Calu3 (cell line): ENCODE data around the gene DAPK2. TPM values are rescaled to one million over a fixed set of nuclear protein-coding genes. Genes with fewer than 3 reads are reported as not detected.
A peak's percentile ranks its signal among the peaks of the same experiment; 100 is the strongest.

Source experiments
- Bru-seq: library from RNA; stranded (reverse); fragments of 400-500 nt; gene quantifications from one replicate; lab custom pipeline; 2021; lab: Mats Ljungman, UMichigan
- BruChase-seq, 2 experiments: library from RNA; stranded (reverse); fragments of 400-500 nt; gene quantifications; one replicate each; lab custom pipeline; 2021; lab: Mats Ljungman, UMichigan
- BruUV-seq: library from RNA; stranded (reverse); fragments of 400-500 nt; replicated peaks from 2 replicates; lab custom pipeline; 2021; lab: Mats Ljungman, UMichigan
- CTCF ChIA-PET: fragments of 300-600 bp; sonication (Branson Sonifier 250); formaldehyde crosslinking; loops from one replicate; lab custom pipeline; 2022; ENCODE audit warnings: antibody characterized with exemption; lab: Charles Lee
- DNase-seq: peaks from one replicate; pipeline ENCODE4 v3.0.0; 2022
- H3K27ac Mint-ChIP-seq: one replicate; pipeline ENCODE4 v1.8.0; 2022; ENCODE audit warnings: mixed read lengths; ENCODE audit not compliant: unreplicated experiment
- H3K27me3 Mint-ChIP-seq: one replicate; pipeline ENCODE4 v1.8.0; 2022; ENCODE audit warnings: mixed read lengths; ENCODE audit not compliant: unreplicated experiment
- H3K36me3 Mint-ChIP-seq: one replicate; pipeline ENCODE4 v1.8.0; 2022; ENCODE audit warnings: mild to moderate bottlenecking, moderate library complexity, mixed read lengths; ENCODE audit not compliant: insufficient read depth, unreplicated experiment
- H3K4me1 Mint-ChIP-seq: one replicate; pipeline ENCODE4 v1.8.0; 2022; ENCODE audit warnings: mild to moderate bottlenecking, low read depth, mixed read lengths; ENCODE audit not compliant: unreplicated experiment
- H3K4me3 Mint-ChIP-seq: one replicate; pipeline ENCODE4 v1.8.0; 2022; ENCODE audit warnings: mild to moderate bottlenecking, low read depth, moderate library complexity, mixed read lengths; ENCODE audit not compliant: unreplicated experiment
- H3K9me3 Mint-ChIP-seq: one replicate; pipeline ENCODE4 v1.8.0; 2022; ENCODE audit warnings: low read depth, mixed read lengths; ENCODE audit not compliant: unreplicated experiment
- intact Hi-C: fragments of 100-400 bp; cut with micrococcal nuclease; formaldehyde crosslinking; loops from one replicate; pipeline ENCODE4 v1.10.0; 2022; ENCODE audit not compliant: unreplicated experiment
- long read RNA-seq: library from polyadenylated mRNA; stranded (forward); transcript quantifications from one replicate; pipeline ENCODE4 v2.0.0, GENCODE V29; 2022
- total RNA-seq: library from RNA; stranded (reverse); gene quantifications from 2 replicates; pipeline ENCODE4 v1.2.3, GENCODE V29; 2022
- TF ChIP-seq, protein P1 (sequence below): fragments of 200-600 bp; IDR thresholded peaks from one replicate; pipeline ENCODE4 v1.8.0; 2022; ENCODE audit warnings: antibody characterized with exemption; ENCODE audit not compliant: unreplicated experiment

Gene DAPK2
- total RNA-seq (1.1 and 1.5 TPM in 2 replicates), Bru-seq, nascent RNA (percentile 25 among the genes with signal in this experiment), BruChase-seq, experiment 1, labeled RNA remaining after a 6-hour chase (percentile 28 among the genes with signal in this experiment), BruChase-seq, experiment 2, labeled RNA remaining after a 2-hour chase (percentile 22 among the genes with signal in this experiment)
- long read RNA-seq, partial matches to known transcripts: 0 of 1 reads
- long read RNA-seq, other reads (novel, unspliced or antisense): 1 of 1 reads

- intact Hi-C loops: loop anchor here (1.0 kb wide), 1 partner anchor 101 kb away; no protein-coding TSS in a partner anchor
- peak; percentile 89 for DNase-seq
- CTCF ChIA-PET: interaction anchor here (0.6 to 3.2 kb wide), 17 partner anchors 8 to 529 kb away, joined by 3 to 39 read pairs (median 4); no protein-coding TSS in a partner anchor
- Mint-ChIP-seq H3K4me3 (peak within 1 kb of the TSS; percentile 59), H3K9me3 (no peaks in the 10 kb centered on the region), H3K4me1 (no peaks in the 10 kb centered on the region), H3K27ac (no peak within 1 kb of the TSS), H3K27me3 (peaks cover 79% of the 10 kb centered on the region), H3K36me3 (no peaks in the 10 kb centered on the region)
- TF ChIP-seq, protein P1, sequence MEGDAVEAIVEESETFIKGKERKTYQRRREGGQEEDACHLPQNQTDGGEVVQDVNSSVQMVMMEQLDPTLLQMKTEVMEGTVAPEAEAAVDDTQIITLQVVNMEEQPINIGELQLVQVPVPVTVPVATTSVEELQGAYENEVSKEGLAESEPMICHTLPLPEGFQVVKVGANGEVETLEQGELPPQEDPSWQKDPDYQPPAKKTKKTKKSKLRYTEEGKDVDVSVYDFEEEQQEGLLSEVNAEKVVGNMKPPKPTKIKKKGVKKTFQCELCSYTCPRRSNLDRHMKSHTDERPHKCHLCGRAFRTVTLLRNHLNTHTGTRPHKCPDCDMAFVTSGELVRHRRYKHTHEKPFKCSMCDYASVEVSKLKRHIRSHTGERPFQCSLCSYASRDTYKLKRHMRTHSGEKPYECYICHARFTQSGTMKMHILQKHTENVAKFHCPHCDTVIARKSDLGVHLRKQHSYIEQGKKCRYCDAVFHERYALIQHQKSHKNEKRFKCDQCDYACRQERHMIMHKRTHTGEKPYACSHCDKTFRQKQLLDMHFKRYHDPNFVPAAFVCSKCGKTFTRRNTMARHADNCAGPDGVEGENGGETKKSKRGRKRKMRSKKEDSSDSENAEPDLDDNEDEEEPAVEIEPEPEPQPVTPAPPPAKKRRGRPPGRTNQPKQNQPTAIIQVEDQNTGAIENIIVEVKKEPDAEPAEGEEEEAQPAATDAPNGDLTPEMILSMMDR: peak; percentile 83
- no TSS peak for BruUV-seq
Measured at GRCh38 chr15:64046421-64047153, at the start of gene DAPK2. TSS of gene DAPK2 (minus strand) at chr15:64046485. CDS start at chr15:64040261, 6,224 bp downstream.

GRCh38 chr15:64095431-64095794 lies 49.1 kb upstream of the DAPK2 start:
- no peaks in the 10 kb centered on the region for H3K27me3 Mint-ChIP-seq
- CTCF ChIA-PET: interaction anchor here (0.6 to 1.5 kb wide), 2 partner anchors 58 to 271 kb away, joined by 3 to 11 read pairs; no protein-coding TSS in a partner anchor
- peaks cover 44% of the 10 kb centered on the region for H3K36me3 Mint-ChIP-seq
- peaks cover 30% of the 10 kb centered on the region for H3K4me1 Mint-ChIP-seq
- H3K9me3 Mint-ChIP-seq: no peaks in the 10 kb centered on the region
- peak overlapping the region; percentile 87 for H3K27ac Mint-ChIP-seq
- TF ChIP-seq, protein P1: no peak
- no TSS peak for BruUV-seq
- H3K4me3 Mint-ChIP-seq: peak overlapping the region; percentile 88
- intact Hi-C loops: loop anchor here (10.0 kb wide), 1 partner anchor 59 kb away; the partner anchor contains the start of gene SNX22
- no peak for DNase-seq

GRCh38 chr15:64093627-64094417 lies 47.5 kb upstream of the DAPK2 start, which contains the start of gene CIAO2A:
TSS of gene CIAO2A (minus strand) at chr15:64093838. CDS start at chr15:64093768, 70 bp downstream.
- no TSS peak for BruUV-seq
- TF ChIP-seq, protein P1: no peak
- peak; percentile 95 for DNase-seq
- intact Hi-C loops: loop anchor here (10.0 kb wide), 1 partner anchor 61 kb away; the partner anchor contains the start of gene SNX22
- Mint-ChIP-seq H3K27me3 (no peaks in the 10 kb centered on the region), H3K4me3 (peak within 1 kb of the TSS; percentile 88), H3K27ac (peak within 1 kb of the TSS; percentile 87), H3K36me3 (peaks cover 48% of the 10 kb centered on the region), H3K9me3 (no peaks in the 10 kb centered on the region), H3K4me1 (peaks cover 30% of the 10 kb centered on the region)
- CTCF ChIA-PET: interaction anchor here (0.6 to 1.7 kb wide), 12 partner anchors 13 to 627 kb away, joined by 3 to 10 read pairs (median 4); partner anchors contain the start of genes CSNK1G1 and PPIB
